ENCODE measurements around the gene MAPRE2.

The MAPRE2 gene

GRCh38 chr18:35172009-35172408 is 130.8 kb downstream of the MAPRE2 start:
- no peak overlapping the region for H3K27ac ChIP-seq (ENCODE audit: low read depth, low read length, poor library complexity, severe bottlenecking)
- 0 out of 2 replicates have a peak, but pooled peaks cover 4% of the 10 kb centered on the region for H3K9me3 ChIP-seq (ENCODE audit: low read length)
- H3K4me2 ChIP-seq (ENCODE audit: low read length), result no peak overlapping the region
- H3K36me3 ChIP-seq (ENCODE audit: insufficient read depth, low read length), result no peaks in the 10 kb centered on the region
- no peaks in the 10 kb centered on the region for H3K79me2 ChIP-seq (ENCODE audit: insufficient read depth, low read length)
- no peaks in the 10 kb centered on the region for H3F3A ChIP-seq (ENCODE audit: insufficient read depth, low read length)
- no peak overlapping the region for H2AFZ ChIP-seq (ENCODE audit: low read length)
- TF ChIP-seq CTCF (IDR thresholded peaks at IDR 0.05; ENCODE audit: low read length), result no peak
- no peak for TF ChIP-seq EZH2 (IDR thresholded peaks at IDR 0.05; ENCODE audit: borderline replicate concordance, low read length)
- H3K4me1 ChIP-seq (ENCODE audit: insufficient read depth, low read length, severe bottlenecking), result peaks cover 19% of the 10 kb centered on the region
- H3K27me3 ChIP-seq (ENCODE audit: insufficient read depth, low read length), result no peaks in the 10 kb centered on the region
- no peak overlapping the region for H3K4me3 ChIP-seq (ENCODE audit: low read depth, low read length, poor library complexity, severe bottlenecking)
- H3K9ac ChIP-seq (ENCODE audit: low read length), result no peak overlapping the region
- H3K9me2 ChIP-seq (ENCODE audit: low read depth, low read length), result no peaks in the 10 kb centered on the region
- no peaks in the 10 kb centered on the region for H4K20me1 ChIP-seq (ENCODE audit: insufficient read depth, low read length)

DNA sequence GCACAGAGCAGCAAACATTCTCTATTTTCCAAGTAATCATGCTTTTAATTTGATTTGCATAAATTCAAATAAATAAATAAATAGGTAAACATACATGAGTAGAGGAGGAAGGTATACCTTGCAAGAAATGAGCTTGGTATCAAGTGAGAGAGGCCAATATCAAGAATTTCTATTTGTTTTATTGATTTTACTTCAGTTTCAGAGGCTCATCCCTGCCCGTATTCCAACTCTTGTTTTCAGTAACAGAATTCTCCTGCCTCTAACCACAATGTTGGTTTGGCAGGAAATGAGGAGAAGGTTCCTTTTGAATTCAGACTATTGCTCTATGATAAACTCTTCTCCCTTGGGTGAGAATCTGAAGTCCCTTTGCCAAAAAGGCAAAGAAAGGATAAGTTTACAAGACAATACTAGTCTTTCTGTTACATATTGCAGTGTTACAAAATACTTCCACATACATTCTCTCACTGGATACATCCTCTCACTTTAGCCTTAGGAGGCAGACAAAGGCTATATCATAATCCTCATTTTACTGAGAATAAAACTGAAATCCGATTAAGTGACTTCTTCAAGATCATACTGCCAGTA is 131.3 kb downstream of the MAPRE2 start:
- Histone ChIP-seq H3K4me3 (ENCODE audit: low read depth, low read length, poor library complexity, severe bottlenecking) (no peak overlapping the region), H3K9me2 (ENCODE audit: low read depth, low read length) (no peaks in the 10 kb centered on the region), H3K36me3 (ENCODE audit: insufficient read depth, low read length) (no peaks in the 10 kb centered on the region), H3K4me2 (ENCODE audit: low read length) (no peak overlapping the region), H3K4me1 (ENCODE audit: insufficient read depth, low read length, severe bottlenecking) (peaks cover 19% of the 10 kb centered on the region), H3K79me2 (ENCODE audit: insufficient read depth, low read length) (no peaks in the 10 kb centered on the region), H3K9ac (ENCODE audit: low read length) (no peak overlapping the region), H3K9me3 (ENCODE audit: low read length) (0 out of 2 replicates have a peak, but pooled peaks cover 4% of the 10 kb centered on the region), H3K27ac (ENCODE audit: low read depth, low read length, poor library complexity, severe bottlenecking) (no peak overlapping the region), H3K27me3 (ENCODE audit: insufficient read depth, low read length) (no peaks in the 10 kb centered on the region), H2AFZ (ENCODE audit: low read length) (no peak overlapping the region), H4K20me1 (ENCODE audit: insufficient read depth, low read length) (no peaks in the 10 kb centered on the region), H3F3A (ENCODE audit: insufficient read depth, low read length) (no peaks in the 10 kb centered on the region)
- no peak for TF ChIP-seq CTCF (IDR thresholded peaks at IDR 0.05; ENCODE audit: low read length)

GRCh38 chr18:35174093-35174731 is 133.0 kb downstream of the MAPRE2 start:
- peak overlapping the region; percentile 10; the same call in 1 of the 2 replicates for H3K4me2 ChIP-seq (ENCODE audit: low read length)

More at GRCh38 chr18:35174093-35174731, 133.0 kb downstream of the MAPRE2 start:
- Histone ChIP-seq H3K9me2 (ENCODE audit: low read depth, low read length) (no peaks in the 10 kb centered on the region), H2AFZ (ENCODE audit: low read length) (no peak overlapping the region), H3K9ac (ENCODE audit: low read length) (no peak overlapping the region), H4K20me1 (ENCODE audit: insufficient read depth, low read length) (no peaks in the 10 kb centered on the region), H3K4me1 (ENCODE audit: insufficient read depth, low read length, severe bottlenecking) (peaks cover 19% of the 10 kb centered on the region), H3K27me3 (ENCODE audit: insufficient read depth, low read length) (no peaks in the 10 kb centered on the region), H3F3A (ENCODE audit: insufficient read depth, low read length) (no peaks in the 10 kb centered on the region), H3K27ac (ENCODE audit: low read depth, low read length, poor library complexity, severe bottlenecking) (peak overlapping the region; percentile 79), H3K4me3 (ENCODE audit: low read depth, low read length, poor library complexity, severe bottlenecking) (no peak overlapping the region), H3K9me3 (ENCODE audit: low read length) (0 out of 2 replicates have a peak, but pooled peaks cover 4% of the 10 kb centered on the region), H3K36me3 (ENCODE audit: insufficient read depth, low read length) (no peaks in the 10 kb centered on the region), H3K79me2 (ENCODE audit: insufficient read depth, low read length) (no peaks in the 10 kb centered on the region)
- no peak for TF ChIP-seq EZH2 (IDR thresholded peaks at IDR 0.05; ENCODE audit: borderline replicate concordance, low read length)
- TF ChIP-seq CTCF (IDR thresholded peaks at IDR 0.05; ENCODE audit: low read length), result no peak

Data from OCI-LY1 (cell line).